Small intestine (tissue), 16 donors: ENCODE data around the gene CHST9. TPM values are rescaled to one million over a fixed set of nuclear protein-coding genes. Genes with fewer than 3 reads are reported as not detected.
A peak's percentile ranks its signal among the peaks of the same experiment; 100 is the strongest.
"Not testable (repeated sequence)": the region's sequence is repeated elsewhere in the genome, so short reads cannot be mapped to it uniquely, and the experiment has no call there.

Experiments used
- DNase-seq, 2 donors: peaks; one replicate each; pipeline versions ENCODE4 v3.0.0 to v3.0.0-alpha.2; 2013
- FAIRE-seq: peaks from 2 replicates; lab custom pipeline; 2012; peaks lifted over from hg19 to GRCh38; lab: Jason Lieb, UNC
- H3K27ac ChIP-seq, 3 donors: one replicate each; pipeline ENCODE4 v1.5.1; 2013; ENCODE audit warnings: low read length in 2 of 3, mild to moderate bottlenecking in 2 of 3, control low read depth in 1 of 3, inconsistent platforms in 1 of 3, low read depth in 1 of 3, moderate library complexity in 1 of 3
- H3K27me3 ChIP-seq, 3 donors: one replicate each; pipeline ENCODE4 v1.6.1; 2013; ENCODE audit warnings: low read length in 3 of 3, inconsistent platforms in 1 of 3; ENCODE audit not compliant: control insufficient read depth in 3 of 3, insufficient read depth in 3 of 3
- H3K36me3 ChIP-seq, 3 donors: one replicate each; pipeline ENCODE4 v1.6.1; 2013; ENCODE audit warnings: low read length in 3 of 3, inconsistent platforms in 1 of 3, low read depth in 1 of 3, mild to moderate bottlenecking in 1 of 3, moderate library complexity in 1 of 3; ENCODE audit not compliant: control insufficient read depth in 3 of 3, insufficient read depth in 2 of 3
- H3K4me1 ChIP-seq, 3 donors: one replicate each; pipeline ENCODE4 v1.6.1; 2013; ENCODE audit warnings: low read length in 2 of 3, inconsistent platforms in 1 of 3, low read depth in 1 of 3, mild to moderate bottlenecking in 1 of 3, moderate library complexity in 1 of 3; ENCODE audit not compliant: control insufficient read depth in 3 of 3, insufficient read depth in 2 of 3
- H3K4me3 ChIP-seq, 3 donors: one replicate each; pipeline ENCODE4 v1.5.1; 2013; ENCODE audit warnings: low read length in 3 of 3, control low read depth in 1 of 3, inconsistent platforms in 1 of 3, low read depth in 1 of 3, mild to moderate bottlenecking in 1 of 3, moderate library complexity in 1 of 3
- H3K9me3 ChIP-seq, 2 donors: one replicate each; pipeline ENCODE4 v1.6.1; 2013; ENCODE audit warnings: low read depth in 1 of 2, low read length in 1 of 2; ENCODE audit not compliant: control insufficient read depth in 2 of 2, insufficient read depth in 1 of 2
- WGBS, 3 donors: extraction: QIAGEN DNeasy Blood & Tissue Kit; methylation state at CpG; one replicate each; pipeline ENCODE4 v1.1.7; 2013; 5-methylcytosine and 5-hydroxymethylcytosine counted together
- long read RNA-seq, 10 donors: transcript quantifications; one replicate each; lab custom pipeline, GENCODE V29; 2026
- polyA plus RNA-seq, 4 donors: library from polyadenylated mRNA; stranded (reverse) in 3 of 4; unstranded in 1 of 4; fragments of 200-250 nt in 3 of 4; fragments of 120-200 nt in 1 of 4; gene quantifications; one replicate each; pipeline versions ENCODE4 v1.2.1 to v1.2.3, GENCODE V29; 2013
- donor health status: healthy with polysubstance abuse.
- donor health status: control.
- donor health status: control.
- donor health status: Bipolar disorder and iron deficiency.
- donor health status: healthy.

The CHST9 gene, protein sequence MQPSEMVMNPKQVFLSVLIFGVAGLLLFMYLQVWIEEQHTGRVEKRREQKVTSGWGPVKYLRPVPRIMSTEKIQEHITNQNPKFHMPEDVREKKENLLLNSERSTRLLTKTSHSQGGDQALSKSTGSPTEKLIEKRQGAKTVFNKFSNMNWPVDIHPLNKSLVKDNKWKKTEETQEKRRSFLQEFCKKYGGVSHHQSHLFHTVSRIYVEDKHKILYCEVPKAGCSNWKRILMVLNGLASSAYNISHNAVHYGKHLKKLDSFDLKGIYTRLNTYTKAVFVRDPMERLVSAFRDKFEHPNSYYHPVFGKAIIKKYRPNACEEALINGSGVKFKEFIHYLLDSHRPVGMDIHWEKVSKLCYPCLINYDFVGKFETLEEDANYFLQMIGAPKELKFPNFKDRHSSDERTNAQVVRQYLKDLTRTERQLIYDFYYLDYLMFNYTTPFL
- polyA plus RNA-seq, result 10 to 100 TPM in 1 of 4 donors, under 1 TPM in 2, not detected in 1; 0.07 to 13.0 (median 0.27) TPM
- long read RNA-seq, donor 1, result 0 reads
- long read RNA-seq, donor 2, partial matches to known transcripts, result 0 of 1 reads
- long read RNA-seq, donor 2, other reads (novel, unspliced or antisense), result 0 of 1 reads
- long read RNA-seq, donor 3, partial matches to known transcripts, result 0 of 1 reads
- long read RNA-seq, donor 3, other reads (novel, unspliced or antisense), result 0 of 1 reads
- long read RNA-seq, donor 4, result 0 reads
- long read RNA-seq, donor 5, result 0 reads
- long read RNA-seq, donor 6, full-length matches to known transcripts, result 8 of 8 reads
- long read RNA-seq, donor 6, partial matches to known transcripts, result 0 of 8 reads
- long read RNA-seq, donor 6, other reads (novel, unspliced or antisense), result 0 of 8 reads
- long read RNA-seq, donor 7, result 0 reads
- long read RNA-seq, donor 8, result 0 reads
- long read RNA-seq, donor 9, result 0 reads
- long read RNA-seq, donor 10, full-length matches to known transcripts, result 3 of 3 reads
- long read RNA-seq, donor 10, partial matches to known transcripts, result 0 of 3 reads
- long read RNA-seq, donor 10, other reads (novel, unspliced or antisense), result 0 of 3 reads

DNA sequence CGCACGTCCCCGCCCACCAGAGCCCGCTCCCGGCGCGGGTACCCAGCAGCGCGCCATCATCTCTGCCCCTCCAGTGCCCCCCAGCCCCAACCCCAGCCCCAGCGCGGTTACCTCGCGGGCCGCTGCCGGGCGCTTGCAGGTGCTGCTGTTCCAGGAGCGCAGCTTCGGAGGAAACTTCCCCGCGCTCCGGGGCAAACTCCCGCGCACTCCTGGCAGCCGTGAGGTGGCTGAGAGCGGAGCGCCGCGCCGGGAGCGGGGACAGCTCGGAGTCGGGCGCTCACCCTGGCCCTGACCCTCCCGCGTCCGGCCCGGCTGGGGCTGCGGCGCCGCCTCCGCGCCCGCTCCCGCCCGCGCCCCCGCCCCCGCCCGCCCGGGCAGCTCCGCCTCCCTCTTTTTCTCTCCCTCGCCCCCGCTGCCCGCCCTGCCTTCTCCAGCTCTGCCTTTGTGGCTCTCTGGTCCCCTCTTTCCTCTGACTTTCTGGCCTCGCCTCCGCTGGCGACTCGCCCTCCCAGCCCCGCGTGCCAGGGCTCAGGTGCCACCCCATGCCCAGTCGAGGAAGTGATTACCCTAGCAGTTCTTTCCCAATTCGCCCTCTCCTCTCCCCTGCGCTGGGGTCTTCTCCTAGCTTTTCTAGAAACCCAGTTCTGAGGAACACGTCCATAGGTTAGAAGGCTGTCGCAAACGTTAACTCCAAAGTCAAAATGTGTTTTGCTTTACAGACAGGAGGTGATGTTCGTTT, at the start of gene CHST9:
TSS of gene CHST9 (minus strand) at position 284 of the 739 bp plus-strand sequence. CDS start 42,499 bp downstream, outside the sequence.
- Histone ChIP-seq H3K4me1 (peaks cover 0 to 2% (median 0%) of the 10 kb centered on the region in 3 donors), H3K27ac (no peak within 1 kb of the TSS)

DNA sequence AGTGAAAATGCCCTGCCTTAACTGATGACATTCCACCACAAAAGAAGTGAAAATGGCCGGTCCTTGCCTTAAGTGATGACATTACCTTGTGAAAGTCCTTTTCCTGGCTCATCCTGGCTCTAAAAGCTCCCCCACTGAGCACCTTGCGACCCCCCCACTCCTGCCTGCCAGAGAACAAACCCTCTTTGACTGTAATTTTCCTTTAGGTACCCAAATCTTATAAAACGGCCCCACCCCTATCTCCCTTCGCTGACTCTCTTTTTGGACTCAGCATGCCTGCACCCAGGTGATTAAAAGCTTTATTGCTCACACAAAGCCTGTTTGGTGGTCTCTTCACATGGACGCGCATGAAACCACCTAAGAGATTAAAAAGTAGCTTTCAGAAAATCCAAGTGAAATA, 47.2 kb upstream of the CHST9 start:
- 62 to 75% (median 70%) methylated on average over 6 of the region's 6 CpGs for WGBS, 3 donors
- H3K27ac ChIP-seq, H3K9me3 ChIP-seq, H3K36me3 ChIP-seq, H3K4me3 ChIP-seq, DNase-seq, H3K27me3 ChIP-seq, H3K4me1 ChIP-seq, FAIRE-seq: not testable (repeated sequence)

More for the DNA sequence above, at the start of gene CHST9:
- 1 to 10% (median 3%) methylated on average over 25 to 67 of the region's 67 CpGs for WGBS, 3 donors
- DNase-seq, result peak in 1 of 2 donors; percentile 44
- peak within 1 kb of the TSS in 2 of 3 donors; percentile 41 to 43 for H3K4me3 ChIP-seq
- no peak for FAIRE-seq
- no peaks in the 10 kb centered on the region for H3K9me3 ChIP-seq
- no peaks in the 10 kb centered on the region for H3K36me3 ChIP-seq
- peaks cover 0 to 6% (median 5%) of the 10 kb centered on the region in 3 donors for H3K27me3 ChIP-seq

DNA sequence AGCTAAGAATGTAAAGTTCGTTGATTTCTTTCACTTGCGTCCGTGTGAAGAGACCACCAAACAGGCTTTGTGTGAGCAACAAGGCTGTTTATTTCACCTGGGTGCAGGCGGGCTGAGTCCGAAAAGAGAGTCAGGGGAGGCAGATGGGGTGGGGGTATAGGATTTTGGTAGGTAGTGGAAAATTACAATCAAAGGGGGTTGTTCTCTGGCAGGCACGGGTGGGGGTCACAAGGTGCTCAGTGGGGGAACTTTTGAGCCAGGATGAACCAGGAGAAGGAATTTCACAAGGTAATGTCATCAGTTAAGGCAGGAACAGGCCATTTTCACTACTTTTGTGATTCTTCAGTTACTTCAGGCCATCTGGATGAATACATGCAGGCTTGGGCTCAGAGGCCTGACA, 46.6 kb upstream of the CHST9 start:
- H3K9me3 ChIP-seq, H3K4me1 ChIP-seq, FAIRE-seq, DNase-seq, H3K27me3 ChIP-seq, H3K4me3 ChIP-seq, H3K27ac ChIP-seq, H3K36me3 ChIP-seq: not testable (repeated sequence)
- WGBS, 3 donors, result 73 to 92% (median 80%) methylated on average over 6 of the region's 6 CpGs

- not testable (repeated sequence) for H3K4me3 ChIP-seq, H3K27me3 ChIP-seq, H3K36me3 ChIP-seq, H3K4me1 ChIP-seq, H3K27ac ChIP-seq, FAIRE-seq, H3K9me3 ChIP-seq, DNase-seq
- WGBS, 3 donors, result 64 to 70% (median 70%) methylated on average over 5 of the region's 5 CpGs
Measured at GRCh38 chr18:27231221-27231620, 46.1 kb upstream of the CHST9 start.

GRCh38 chr18:27227721-27228120, 42.6 kb upstream of the CHST9 start:
- DNase-seq (no peak), FAIRE-seq (no peak)
- Histone ChIP-seq H3K4me3 (no peak overlapping the region), H3K27me3 (no peaks in the 10 kb centered on the region), H3K36me3 (no peaks in the 10 kb centered on the region), H3K27ac (no peak overlapping the region), H3K9me3 (no peaks in the 10 kb centered on the region), H3K4me1 (no peaks in the 10 kb centered on the region)
- WGBS, 3 donors, result 83 to 95% (median 94%) methylated on average over 1 of the region's 1 CpG

DNA sequence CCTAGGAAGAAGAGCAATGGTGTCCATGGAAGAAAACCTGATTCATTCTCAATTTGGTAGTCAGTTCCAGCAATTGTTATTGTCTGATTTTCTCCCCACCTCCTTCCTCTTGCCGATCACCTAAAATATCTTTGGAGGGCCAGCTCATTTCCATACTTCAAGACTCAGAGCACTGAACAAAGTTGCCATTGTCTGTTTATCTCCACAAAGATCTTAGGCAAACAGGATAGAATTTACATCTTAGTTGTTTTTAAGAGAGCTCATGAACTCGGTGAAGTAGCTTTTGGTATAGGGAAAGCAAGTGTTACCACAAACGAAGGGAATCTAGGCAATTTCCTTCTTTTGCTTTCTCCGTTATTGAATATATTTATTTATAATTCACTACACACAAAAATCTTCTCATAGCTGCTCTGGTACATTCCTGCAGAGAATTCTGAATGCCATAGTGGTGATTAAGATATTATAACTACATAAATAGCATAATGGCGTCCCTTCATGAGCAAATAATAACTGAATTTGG, 41.5 kb upstream of the CHST9 start:
- H3K27me3 ChIP-seq, result no peaks in the 10 kb centered on the region
- DNase-seq (no peak), FAIRE-seq (no peak)
- no peak overlapping the region for H3K27ac ChIP-seq
- no peak overlapping the region for H3K4me3 ChIP-seq
- no peaks in the 10 kb centered on the region for H3K4me1 ChIP-seq
- H3K9me3 ChIP-seq, result no peaks in the 10 kb centered on the region
- H3K36me3 ChIP-seq, result no peaks in the 10 kb centered on the region
- 65 to 85% (median 75%) methylated on average over 5 of the region's 5 CpGs for WGBS, 3 donors

GRCh38 chr18:27225947-27226481, 40.9 kb upstream of the CHST9 start:
- DNase-seq (no peak), FAIRE-seq (no peak)
- 74 to 85% (median 81%) methylated on average over 7 of the region's 7 CpGs for WGBS, 3 donors
- no peaks in the 10 kb centered on the region for H3K36me3 ChIP-seq
- H3K4me1 ChIP-seq, result no peaks in the 10 kb centered on the region
- no peak overlapping the region for H3K27ac ChIP-seq
- H3K4me3 ChIP-seq, result no peak overlapping the region
- no peaks in the 10 kb centered on the region for H3K27me3 ChIP-seq
- no peaks in the 10 kb centered on the region for H3K9me3 ChIP-seq
